ENCODE measurements around the gene SCARF1. TPM values are rescaled to one million over a fixed set of nuclear protein-coding genes. Genes with fewer than 3 reads are reported as not detected.

The SCARF1 gene
- total and polyA plus RNA-seq, 2 experiments from 2014 or later, result 0.14 TPM; not detected in 1

DNA sequence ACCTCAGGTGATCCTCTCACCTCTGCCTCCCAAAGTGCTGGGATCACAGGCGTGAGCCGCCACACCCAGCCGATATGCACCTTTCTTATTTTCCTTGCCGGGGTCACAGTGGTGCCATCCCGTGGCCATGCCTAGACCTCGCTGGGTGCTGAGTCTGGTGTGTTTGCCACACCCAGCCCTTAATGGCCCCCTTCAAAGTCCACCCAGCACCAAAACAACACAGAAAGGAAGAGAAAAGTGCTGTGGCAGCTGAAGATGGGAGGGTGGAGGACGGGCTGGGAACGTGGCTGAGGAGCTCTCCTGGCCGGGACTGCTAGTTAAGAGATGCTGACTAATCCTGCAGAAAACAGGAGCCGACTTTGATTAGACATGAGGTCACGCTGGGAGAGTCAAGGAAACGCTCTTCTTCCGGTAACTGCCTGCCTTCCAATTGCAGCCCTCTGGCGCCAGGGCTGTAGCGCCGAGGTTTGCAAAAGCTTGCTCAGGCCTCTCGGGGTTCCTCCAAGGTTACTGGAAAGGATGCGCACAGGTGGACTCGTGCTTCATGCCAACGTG, 27.8 kb downstream of the SCARF1 start:
- Histone ChIP-seq H3K27ac (peak overlapping the region; percentile 71), H3K27me3 (replicated peaks; ENCODE audit: insufficient read depth) (no peaks in the 10 kb centered on the region), H4K20me1 (ENCODE audit: insufficient read depth) (no peaks in the 10 kb centered on the region), H2AFZ (peak overlapping the region; percentile 85), H3K9me3 (ENCODE audit: low read depth) (no peaks in the 10 kb centered on the region), H3F3A (ENCODE audit: insufficient read depth) (no peaks in the 10 kb centered on the region), H3K36me3 (ENCODE audit: low read depth) (no peaks in the 10 kb centered on the region), H3K9ac (peak overlapping the region; percentile 64), H3K79me2 (ENCODE audit: insufficient read depth) (no peaks in the 10 kb centered on the region), H3K4me2 (ENCODE audit: unreplicated experiment) (peak overlapping the region; percentile 59), H3K4me1 (ENCODE audit: insufficient read depth) (peaks cover 4% of the 10 kb centered on the region; the same call in 1 of the 2 replicates), H3K9me2 (ENCODE audit: insufficient read depth) (no peaks in the 10 kb centered on the region), H3K4me3 (no peak overlapping the region)
- in situ Hi-C loops (cut with MboI), result no loop called here
- DNase-seq, result peak; percentile 94
- WGBS, 2 experiments (ENCODE audit: low coverage in 1 of 2, low lambda C conversion rate in 2 of 2, missing lambda C conversion rate in 2 of 2), result 46 to 49% methylated on average over 20 of the region's 20 CpGs
- TF ChIP-seq EZH2phosphoT487 (IDR thresholded peaks at IDR 0.05; ENCODE audit: insufficient read depth, low read depth), result no peak
- TF ChIP-seq EZH2 (IDR thresholded peaks at IDR 0.05; ENCODE audit: insufficient read depth, poor library complexity, severe bottlenecking), result no peak

DNA sequence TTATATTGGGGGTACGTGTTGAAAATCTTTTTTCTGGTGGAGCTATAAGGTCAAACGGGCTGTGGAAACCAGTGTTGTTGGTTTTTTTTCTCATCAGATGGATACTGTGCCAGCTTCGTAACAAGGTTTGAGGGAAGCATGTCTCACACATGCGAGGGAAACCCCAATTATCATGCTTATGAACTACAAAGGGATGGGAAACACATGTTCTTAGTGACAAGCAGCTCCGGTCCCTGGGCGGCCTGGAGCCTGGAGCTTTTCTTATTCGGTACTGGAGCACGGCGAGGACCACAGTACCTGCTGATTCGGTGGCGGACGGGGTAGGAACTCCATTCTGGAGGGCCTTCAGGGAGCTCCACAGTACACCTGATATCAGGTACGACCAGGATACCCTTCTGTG, 29.4 kb downstream of the SCARF1 start:
- H3K4me1 ChIP-seq (ENCODE audit: insufficient read depth), result peaks cover 4% of the 10 kb centered on the region; the same call in 1 of the 2 replicates
- in situ Hi-C loops (cut with MboI), result no loop called here
- no peak overlapping the region for H2AFZ ChIP-seq
- H4K20me1 ChIP-seq (ENCODE audit: insufficient read depth), result no peaks in the 10 kb centered on the region
- H3K4me2 ChIP-seq (ENCODE audit: unreplicated experiment), result no peak overlapping the region
- no peaks in the 10 kb centered on the region for H3K27me3 ChIP-seq (replicated peaks; ENCODE audit: insufficient read depth)
- no peaks in the 10 kb centered on the region for H3K79me2 ChIP-seq (ENCODE audit: insufficient read depth)
- no peak overlapping the region for H3K4me3 ChIP-seq
- H3K9me3 ChIP-seq (ENCODE audit: low read depth), result no peaks in the 10 kb centered on the region
- H3K36me3 ChIP-seq (ENCODE audit: low read depth), result no peaks in the 10 kb centered on the region
- TF ChIP-seq EZH2 (IDR thresholded peaks at IDR 0.05; ENCODE audit: insufficient read depth, poor library complexity, severe bottlenecking), result no peak
- no peak for TF ChIP-seq EZH2phosphoT487 (IDR thresholded peaks at IDR 0.05; ENCODE audit: insufficient read depth, low read depth)
- H3K9me2 ChIP-seq (ENCODE audit: insufficient read depth), result no peaks in the 10 kb centered on the region
- no peak overlapping the region for H3K27ac ChIP-seq
- WGBS, 2 experiments (ENCODE audit: low coverage in 1 of 2, low lambda C conversion rate in 2 of 2, missing lambda C conversion rate in 2 of 2), result 81% methylated on average over 13 of the region's 13 CpGs
- no peak for DNase-seq
- H3K9ac ChIP-seq, result no peak overlapping the region
- H3F3A ChIP-seq (ENCODE audit: insufficient read depth), result no peaks in the 10 kb centered on the region

GRCh38 chr17:1612400-1612799, 33.1 kb downstream of the SCARF1 start:
- Histone ChIP-seq H3K9me3 (ENCODE audit: low read depth) (no peaks in the 10 kb centered on the region), H3K4me2 (ENCODE audit: unreplicated experiment) (no peak overlapping the region), H3K4me3 (no peak overlapping the region), H3K36me3 (ENCODE audit: low read depth) (no peaks in the 10 kb centered on the region), H3K27ac (no peak overlapping the region), H3K9me2 (ENCODE audit: insufficient read depth) (no peaks in the 10 kb centered on the region), H3F3A (ENCODE audit: insufficient read depth) (no peaks in the 10 kb centered on the region), H3K27me3 (replicated peaks; ENCODE audit: insufficient read depth) (no peaks in the 10 kb centered on the region), H4K20me1 (ENCODE audit: insufficient read depth) (no peaks in the 10 kb centered on the region), H3K9ac (no peak overlapping the region), H3K79me2 (ENCODE audit: insufficient read depth) (no peaks in the 10 kb centered on the region), H3K4me1 (ENCODE audit: insufficient read depth) (peaks cover 2% of the 10 kb centered on the region), H2AFZ (no peak overlapping the region)
- 79 to 81% methylated on average over 16 of the region's 16 CpGs for WGBS, 2 experiments (ENCODE audit: low coverage in 1 of 2, low lambda C conversion rate in 2 of 2, missing lambda C conversion rate in 2 of 2)
- no peak for DNase-seq
- no peak for TF ChIP-seq EZH2phosphoT487 (IDR thresholded peaks at IDR 0.05; ENCODE audit: insufficient read depth, low read depth)
- in situ Hi-C loops (cut with MboI), result no loop called here

- H3K27ac ChIP-seq, result no peak overlapping the region
- in situ Hi-C loops (cut with MboI), result no loop called here
- H4K20me1 ChIP-seq (ENCODE audit: insufficient read depth), result no peaks in the 10 kb centered on the region
- no peaks in the 10 kb centered on the region for H3K9me2 ChIP-seq (ENCODE audit: insufficient read depth)
- no peak for DNase-seq
- TF ChIP-seq EZH2 (IDR thresholded peaks at IDR 0.05; ENCODE audit: insufficient read depth, poor library complexity, severe bottlenecking) (no peak), EZH2phosphoT487 (IDR thresholded peaks at IDR 0.05; ENCODE audit: insufficient read depth, low read depth) (no peak)
- H3K4me2 ChIP-seq (ENCODE audit: unreplicated experiment), result no peak overlapping the region
- H3K9ac ChIP-seq, result no peak overlapping the region
- H3K4me1 ChIP-seq (ENCODE audit: insufficient read depth), result peaks cover 5% of the 10 kb centered on the region; the same call in 1 of the 2 replicates
- H3F3A ChIP-seq (ENCODE audit: insufficient read depth), result no peaks in the 10 kb centered on the region
- no peaks in the 10 kb centered on the region for H3K27me3 ChIP-seq (replicated peaks; ENCODE audit: insufficient read depth)
- no peaks in the 10 kb centered on the region for H3K36me3 ChIP-seq (ENCODE audit: low read depth)
- H3K9me3 ChIP-seq (ENCODE audit: low read depth), result no peaks in the 10 kb centered on the region
- H3K4me3 ChIP-seq, result no peak overlapping the region
- H3K79me2 ChIP-seq (ENCODE audit: insufficient read depth), result no peaks in the 10 kb centered on the region
- no peak overlapping the region for H2AFZ ChIP-seq
- 67 to 71% methylated on average over 10 of the region's 10 CpGs for WGBS, 2 experiments (ENCODE audit: low coverage in 1 of 2, low lambda C conversion rate in 2 of 2, missing lambda C conversion rate in 2 of 2)
These were observed 33.8 kb downstream of the SCARF1 start for GRCh38 chr17:1611715-1612114.

- Histone ChIP-seq H3K9me3 (ENCODE audit: low read depth) (no peaks in the 10 kb centered on the region), H3K79me2 (ENCODE audit: insufficient read depth) (no peaks in the 10 kb centered on the region), H3K9ac (no peak overlapping the region), H3K9me2 (ENCODE audit: insufficient read depth) (no peaks in the 10 kb centered on the region), H4K20me1 (ENCODE audit: insufficient read depth) (no peaks in the 10 kb centered on the region), H3K4me2 (ENCODE audit: unreplicated experiment) (no peak overlapping the region), H3K4me1 (ENCODE audit: insufficient read depth) (peaks cover 5% of the 10 kb centered on the region; the same call in 1 of the 2 replicates), H2AFZ (no peak overlapping the region), H3K36me3 (ENCODE audit: low read depth) (no peaks in the 10 kb centered on the region), H3K4me3 (no peak overlapping the region), H3K27ac (no peak overlapping the region), H3F3A (ENCODE audit: insufficient read depth) (no peaks in the 10 kb centered on the region), H3K27me3 (replicated peaks; ENCODE audit: insufficient read depth) (no peaks in the 10 kb centered on the region)
- no peak for DNase-seq
- TF ChIP-seq EZH2phosphoT487 (IDR thresholded peaks at IDR 0.05; ENCODE audit: insufficient read depth, low read depth) (no peak), EZH2 (IDR thresholded peaks at IDR 0.05; ENCODE audit: insufficient read depth, poor library complexity, severe bottlenecking) (no peak)
- in situ Hi-C loops (cut with MboI), result no loop called here
- 92 to 94% methylated on average over 7 of the region's 7 CpGs for WGBS, 2 experiments (ENCODE audit: low coverage in 1 of 2, low lambda C conversion rate in 2 of 2, missing lambda C conversion rate in 2 of 2)
These were observed 36.9 kb downstream of the SCARF1 start for GRCh38 chr17:1608676-1609075.

Data from GM23248 (cell line).